GM12873 (cell line): Measurements from ENCODE around the gene CDKN1C.

Experiments
- CTCF ChIP-seq: IDR thresholded peaks from 2 replicates; pipeline ENCODE4 v1.5.1; 2012; ENCODE audit warnings: low read depth, mild to moderate bottlenecking, moderate library complexity, low read length, control low read depth; ENCODE audit not compliant: insufficient read depth; ENCODE audit errors: missing control alignments

Gene CDKN1C

DNA sequence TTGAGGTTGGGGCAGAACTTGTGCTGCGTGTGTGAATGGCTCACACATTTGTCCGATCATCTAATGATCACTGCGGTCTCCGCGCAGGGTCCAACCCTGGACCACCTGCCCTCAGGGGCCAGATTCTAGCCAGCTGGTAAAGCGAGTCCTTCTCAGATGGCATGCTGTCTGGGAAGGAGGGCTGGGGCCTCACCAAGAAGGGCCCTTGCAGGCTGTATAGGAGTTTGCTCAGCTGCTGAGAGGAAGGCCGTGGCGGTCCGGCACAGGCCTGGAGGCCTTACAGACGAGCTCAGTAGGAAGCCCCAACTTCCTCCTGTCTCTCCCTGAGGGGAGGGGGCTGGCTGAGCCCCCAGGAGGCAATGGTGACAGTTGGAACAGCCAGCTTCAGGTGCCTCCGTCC, 29.9 kb upstream of the CDKN1C start:
- no peak for TF ChIP-seq CTCF

GRCh38 chr11:2914455-2915195, 29.1 kb upstream of the CDKN1C start:
- TF ChIP-seq CTCF: no peak

DNA sequence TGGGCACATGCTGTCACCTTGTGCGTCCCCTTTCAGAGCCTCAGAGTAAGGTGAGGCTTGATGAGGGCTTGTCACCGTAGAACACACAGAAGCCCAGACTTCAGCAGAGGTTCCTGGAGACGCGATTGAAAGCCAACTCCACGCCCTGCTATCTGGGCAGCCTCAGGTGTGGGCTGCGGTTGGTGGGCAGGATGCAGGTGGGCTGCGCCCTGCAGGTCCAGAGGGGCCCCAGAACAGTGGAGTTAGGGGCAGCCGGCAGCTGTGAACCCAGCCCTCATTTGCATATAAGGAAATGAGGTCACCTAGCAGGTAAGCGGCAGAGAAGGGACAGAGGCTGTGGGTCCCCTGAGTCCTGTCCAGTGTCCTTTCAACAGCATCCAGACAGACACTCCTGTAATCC, 28.2 kb upstream of the CDKN1C start:
- no peak for TF ChIP-seq CTCF

DNA sequence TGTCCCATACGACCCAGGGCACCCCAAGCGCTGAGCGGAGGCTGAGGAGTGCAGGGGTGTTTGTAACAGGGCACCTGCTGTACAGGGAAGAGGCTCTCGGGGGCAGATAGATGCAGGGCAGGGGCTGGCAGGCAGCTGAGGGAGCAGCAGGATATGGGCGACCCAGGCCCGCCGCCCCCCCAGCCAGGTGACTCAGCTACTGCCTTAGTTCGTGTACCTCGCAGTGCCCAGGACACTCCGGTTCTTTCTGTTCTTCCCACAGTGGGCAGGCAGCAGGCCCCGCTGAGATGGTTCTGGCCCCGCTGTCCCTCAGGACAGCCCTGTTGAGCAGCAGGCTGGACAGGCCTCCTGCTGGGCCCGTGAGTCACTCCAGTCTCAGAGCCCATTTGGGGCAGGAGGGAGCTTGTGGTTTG, 27.4 kb upstream of the CDKN1C start:
- no peak for TF ChIP-seq CTCF

- TF ChIP-seq CTCF: no peak
Measured at GRCh38 chr11:2912498-2912897, 26.9 kb upstream of the CDKN1C start.

- TF ChIP-seq CTCF: no peak
Measured at GRCh38 chr11:2911785-2912391, 26.3 kb upstream of the CDKN1C start.

- TF ChIP-seq CTCF: no peak
Measured at GRCh38 chr11:2911088-2911784, 25.7 kb upstream of the CDKN1C start.
